OCI-LY7 (cell line): ENCODE results near the gene SGMS1. TPM values are rescaled to one million over a fixed set of nuclear protein-coding genes. Genes with fewer than 3 reads are reported as not detected.

Experiments used
- BruUV-seq: library from RNA; stranded (reverse); fragments of 400-500 nt; replicated peaks from 2 replicates; lab custom pipeline; 2021; lab: Mats Ljungman, UMichigan
- CTCF ChIA-PET: fragments of 300-600 bp; sonication (Branson Sonifier 250); formaldehyde crosslinking; loops from one replicate; lab custom pipeline; 2022; ENCODE audit warnings: antibody characterized with exemption; ENCODE audit not compliant: unreplicated experiment; lab: Charles Lee
- POLR2A ChIA-PET: fragments of 300-600 bp; sonication (Branson Sonifier 250); formaldehyde crosslinking; loops from one replicate; lab custom pipeline; 2022; ENCODE audit warnings: antibody characterized with exemption; lab: Charles Lee
- DNase-seq: peaks from one replicate; pipeline ENCODE4 v3.0.0-alpha.2; 2015; ENCODE audit warnings: low spot score
- H2AFZ ChIP-seq: fragments of 200-600 bp; sonication (generic), shearing (Covaris generic); 2 replicates; pipeline ENCODE4 v1.6.1; 2014; ENCODE audit warnings: mild to moderate bottlenecking, antibody characterized with exemption, low read length, moderate library complexity
- H3K27ac ChIP-seq: fragments of 200-600 bp; sonication (generic); 2 replicates; pipeline ENCODE4 v1.5.1; 2014; ENCODE audit warnings: mixed run types, low read depth, mild to moderate bottlenecking, moderate library complexity, low read length, inconsistent platforms; ENCODE audit not compliant: poor library complexity, severe bottlenecking
- H3K36me3 ChIP-seq: fragments of 200-600 bp; sonication (generic); 2 replicates; pipeline ENCODE4 v1.6.1; 2014; ENCODE audit warnings: mild to moderate bottlenecking, antibody characterized with exemption, low read length, moderate library complexity, mixed read lengths; ENCODE audit not compliant: insufficient read depth
- H3K4me1 ChIP-seq: fragments of 200-600 bp; sonication (generic); 2 replicates; pipeline ENCODE4 v1.5.1; 2014; ENCODE audit warnings: mild to moderate bottlenecking, low read length; ENCODE audit not compliant: insufficient read depth, poor library complexity, severe bottlenecking
- H3K4me2 ChIP-seq: fragments of 200-600 bp; sonication (generic); 2 replicates; pipeline ENCODE4 v1.6.1; 2014; ENCODE audit warnings: mild to moderate bottlenecking, low read length
- H3K4me3 ChIP-seq: fragments of 200-600 bp; sonication (generic); 2 replicates; pipeline ENCODE4 v1.5.1; 2014; ENCODE audit warnings: mild to moderate bottlenecking, low read depth, low read length; ENCODE audit not compliant: poor library complexity, severe bottlenecking
- H3K79me2 ChIP-seq: fragments of 200-600 bp; sonication (generic); 2 replicates; pipeline ENCODE4 v1.6.1; 2016; ENCODE audit warnings: low read depth, mild to moderate bottlenecking, low read length, moderate library complexity, mixed read lengths; ENCODE audit not compliant: insufficient read depth
- H3K9me2 ChIP-seq: fragments of 200-600 bp; sonication (generic); 2 replicates; pipeline ENCODE4 v1.6.1; 2016; ENCODE audit warnings: mild to moderate bottlenecking, low read length, mixed read lengths; ENCODE audit not compliant: insufficient read depth
- H3K9me3 ChIP-seq: fragments of 200-600 bp; sonication (generic); 2 replicates; pipeline ENCODE4 v1.6.1; 2014; ENCODE audit warnings: mild to moderate bottlenecking, mixed run types, low read length, mixed read lengths
- H4K20me1 ChIP-seq: fragments of 200-600 bp; sonication (generic); 2 replicates; pipeline ENCODE4 v1.6.1; 2014; ENCODE audit warnings: mild to moderate bottlenecking, antibody characterized with exemption, low read length, moderate library complexity, mixed read lengths; ENCODE audit not compliant: insufficient read depth
- EZH2phosphoT487 ChIP-seq: fragments of 200-600 bp; sonication (generic); IDR thresholded peaks from 2 replicates; pipeline ENCODE4 v1.6.1; 2018; ENCODE audit warnings: low read depth, borderline replicate concordance, mild to moderate bottlenecking, mixed run types, antibody characterized with exemption, low read length, moderate library complexity, mixed read lengths
- intact Hi-C: fragments of 100-400 bp; cut with micrococcal nuclease; formaldehyde crosslinking; loops from one replicate; pipeline ENCODE4 v1.10.0; 2022; ENCODE audit not compliant: unreplicated experiment
- total RNA-seq, 2 experiments: library from RNA; depleted of rRNA in 1 of 2; stranded (reverse); fragments of >200 nt in 1 of 2; shearing (Covaris generic) in 1 of 2; gene quantifications; 2 replicates each; pipeline ENCODE4 v1.2.3, GENCODE V29; 2014 to 2022
- TF ChIP-seq, protein P1 (sequence below): fragments of 200-600 bp; sonication (generic); conservative IDR thresholded peaks from 2 replicates; pipeline ENCODE4 v1.5.1; 2014; ENCODE audit warnings: mild to moderate bottlenecking, antibody characterized with exemption, low read length, moderate library complexity, mixed read lengths

The SGMS1 gene
- total RNA-seq, 2 experiments from 2014 or later = 45.4 to 57.5 TPM

GRCh38 chr10:50316695-50317648 lies 306.8 kb downstream of the SGMS1 start:
- peaks cover 6% of the 10 kb centered on the region for H3K79me2 ChIP-seq
- BruUV-seq = no TSS peak
- H3K27ac ChIP-seq = no peak overlapping the region
- no peak overlapping the region for H2AFZ ChIP-seq
- intact Hi-C loops = no loop called here
- H3K9me3 ChIP-seq = no peaks in the 10 kb centered on the region
- no peak overlapping the region for H3K4me2 ChIP-seq
- no peaks in the 10 kb centered on the region for H3K9me2 ChIP-seq
- peak; percentile 8 for DNase-seq
- H3K4me1 ChIP-seq = peaks cover 21% of the 10 kb centered on the region
- H3K4me3 ChIP-seq = no peak overlapping the region
- TF ChIP-seq EZH2phosphoT487 = no peak
- TF ChIP-seq, protein P1, sequence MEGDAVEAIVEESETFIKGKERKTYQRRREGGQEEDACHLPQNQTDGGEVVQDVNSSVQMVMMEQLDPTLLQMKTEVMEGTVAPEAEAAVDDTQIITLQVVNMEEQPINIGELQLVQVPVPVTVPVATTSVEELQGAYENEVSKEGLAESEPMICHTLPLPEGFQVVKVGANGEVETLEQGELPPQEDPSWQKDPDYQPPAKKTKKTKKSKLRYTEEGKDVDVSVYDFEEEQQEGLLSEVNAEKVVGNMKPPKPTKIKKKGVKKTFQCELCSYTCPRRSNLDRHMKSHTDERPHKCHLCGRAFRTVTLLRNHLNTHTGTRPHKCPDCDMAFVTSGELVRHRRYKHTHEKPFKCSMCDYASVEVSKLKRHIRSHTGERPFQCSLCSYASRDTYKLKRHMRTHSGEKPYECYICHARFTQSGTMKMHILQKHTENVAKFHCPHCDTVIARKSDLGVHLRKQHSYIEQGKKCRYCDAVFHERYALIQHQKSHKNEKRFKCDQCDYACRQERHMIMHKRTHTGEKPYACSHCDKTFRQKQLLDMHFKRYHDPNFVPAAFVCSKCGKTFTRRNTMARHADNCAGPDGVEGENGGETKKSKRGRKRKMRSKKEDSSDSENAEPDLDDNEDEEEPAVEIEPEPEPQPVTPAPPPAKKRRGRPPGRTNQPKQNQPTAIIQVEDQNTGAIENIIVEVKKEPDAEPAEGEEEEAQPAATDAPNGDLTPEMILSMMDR = no peak
- no peaks in the 10 kb centered on the region for H4K20me1 ChIP-seq
- POLR2A ChIA-PET = interaction anchor here (0.9 to 2.5 kb wide), 6 partner anchors 9 to 269 kb away, joined by 3 to 17 read pairs (median 4); no protein-coding TSS in a partner anchor
- CTCF ChIA-PET = no interaction called here
- peaks cover 54% of the 10 kb centered on the region for H3K36me3 ChIP-seq

DNA sequence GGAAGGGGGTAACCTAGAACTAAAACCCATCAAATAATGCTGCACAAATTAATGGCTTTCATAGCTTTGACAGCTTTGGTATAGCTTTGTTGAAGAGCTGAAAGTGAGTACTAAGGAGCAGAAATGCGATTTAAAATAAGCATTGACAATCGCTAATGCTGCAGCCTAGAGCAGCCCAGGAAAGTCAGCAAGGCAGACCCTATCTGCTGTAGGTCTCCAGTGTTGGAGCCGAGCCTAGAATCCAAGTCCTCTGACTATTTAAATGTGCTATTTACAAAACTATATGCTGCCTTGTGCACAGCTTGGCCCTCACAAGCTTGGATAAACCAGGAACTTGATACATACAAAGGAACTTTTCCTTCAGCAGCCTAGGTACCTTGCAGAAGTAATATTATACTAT lies 307.6 kb downstream of the SGMS1 start:
- Histone ChIP-seq H3K36me3 (peaks cover 53% of the 10 kb centered on the region), H3K9me2 (no peaks in the 10 kb centered on the region), H3K4me3 (no peak overlapping the region), H3K9me3 (no peaks in the 10 kb centered on the region), H3K4me1 (peaks cover 21% of the 10 kb centered on the region), H3K27ac (no peak overlapping the region), H3K4me2 (no peak overlapping the region), H4K20me1 (no peaks in the 10 kb centered on the region), H2AFZ (no peak overlapping the region), H3K79me2 (peaks cover 6% of the 10 kb centered on the region)
- BruUV-seq = no TSS peak
- CTCF ChIA-PET = no interaction called here
- intact Hi-C loops = no loop called here
- POLR2A ChIA-PET = interaction anchor here (2.5 kb wide), 1 partner anchor 10 kb away, joined by 17 read pairs; no protein-coding TSS in a partner anchor
- no peak for TF ChIP-seq EZH2phosphoT487
- TF ChIP-seq, protein P1 = no peak
- DNase-seq = no peak
